Measurements from ENCODE around the gene DCUN1D3.
"Not testable (repeated sequence)": the region's sequence is repeated elsewhere in the genome, so short reads cannot be mapped to it uniquely, and the experiment has no call there.

Gene DCUN1D3

DNA sequence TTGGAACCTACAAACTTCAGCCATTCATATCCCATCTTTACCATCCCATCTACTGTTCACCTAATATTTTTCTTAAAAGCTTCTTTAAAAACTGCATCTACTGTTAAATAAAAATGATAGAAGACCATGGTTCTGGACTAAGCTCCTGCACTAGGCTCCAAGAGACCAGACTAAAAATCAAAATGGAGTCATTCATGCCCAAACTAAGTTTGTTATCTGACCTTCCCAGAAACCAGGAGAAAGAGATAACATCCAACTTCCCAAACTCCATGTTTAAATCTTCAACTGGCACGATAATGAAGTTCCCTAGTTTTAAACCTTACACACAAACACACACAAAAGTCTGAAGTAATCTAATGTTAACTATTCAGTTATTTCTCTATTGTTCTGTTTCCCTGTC is 13.8 kb downstream of the DCUN1D3 start:
- no peak for DNase-seq

DNA sequence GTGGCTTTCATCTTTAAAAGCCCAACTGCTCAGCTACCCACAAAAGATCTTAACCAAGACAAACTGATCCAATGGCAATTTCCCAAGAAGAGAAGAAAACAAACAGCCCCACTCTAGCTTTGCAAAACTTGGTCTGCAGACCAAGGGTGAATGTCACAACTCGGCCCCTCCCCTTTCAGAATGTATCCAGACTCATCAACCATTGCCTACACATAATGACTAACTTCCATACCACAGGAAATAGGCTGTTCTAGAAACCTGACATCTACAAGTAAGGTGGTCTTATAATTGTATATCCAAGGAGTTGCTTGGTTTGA is 16.0 kb downstream of the DCUN1D3 start:
- no peak for DNase-seq

DNA sequence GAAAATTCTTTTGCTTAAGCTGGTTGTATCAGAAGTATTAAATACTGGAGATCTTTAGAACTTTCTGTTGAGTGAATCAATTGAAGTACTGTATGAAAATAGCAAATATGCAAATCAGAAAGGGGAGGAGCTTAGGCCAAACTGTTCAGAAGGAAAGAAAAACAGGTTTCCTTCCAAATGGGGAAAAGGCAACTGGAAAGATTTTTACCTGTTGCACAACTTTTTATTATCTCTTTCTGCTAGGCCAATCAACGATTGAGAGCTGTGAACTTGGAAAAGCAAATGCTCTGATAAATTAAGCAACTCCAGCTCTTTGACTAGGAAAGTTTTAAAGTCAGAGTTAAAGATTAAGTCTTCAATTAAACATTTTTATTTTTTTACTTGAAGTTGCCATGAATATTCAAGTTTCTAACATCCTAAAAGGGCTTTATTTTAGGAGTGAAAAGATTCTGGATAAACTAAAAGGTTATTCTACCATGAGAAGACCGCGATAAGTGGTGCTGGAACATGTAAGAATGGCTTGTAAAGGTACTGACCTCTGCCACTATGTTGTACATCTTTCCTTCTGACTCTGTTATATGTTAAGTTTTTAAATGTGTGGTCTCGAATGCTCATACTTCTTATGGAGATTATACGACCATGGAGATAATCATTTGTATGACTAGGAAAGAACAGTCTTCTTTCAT is 16.5 kb downstream of the DCUN1D3 start:
- no peak for DNase-seq

DNA sequence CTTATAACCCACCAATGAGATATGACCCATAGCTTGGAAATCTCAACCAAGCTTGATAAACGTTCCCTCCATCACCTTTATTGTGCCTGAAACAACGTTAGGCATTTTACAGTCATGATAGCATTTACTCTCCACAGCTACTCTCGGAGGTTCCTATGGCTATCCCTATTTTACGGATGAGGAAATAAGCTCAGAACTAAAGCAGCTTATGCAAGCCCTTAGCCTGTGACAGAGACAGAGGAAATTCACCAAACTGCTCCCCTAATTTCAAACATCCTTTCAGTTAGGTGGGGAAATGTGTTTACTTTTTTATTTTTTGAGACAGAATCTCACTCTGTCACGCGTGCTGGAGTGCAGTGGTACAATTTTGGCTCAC is 18.7 kb downstream of the DCUN1D3 start:
- no peak for DNase-seq

DNA sequence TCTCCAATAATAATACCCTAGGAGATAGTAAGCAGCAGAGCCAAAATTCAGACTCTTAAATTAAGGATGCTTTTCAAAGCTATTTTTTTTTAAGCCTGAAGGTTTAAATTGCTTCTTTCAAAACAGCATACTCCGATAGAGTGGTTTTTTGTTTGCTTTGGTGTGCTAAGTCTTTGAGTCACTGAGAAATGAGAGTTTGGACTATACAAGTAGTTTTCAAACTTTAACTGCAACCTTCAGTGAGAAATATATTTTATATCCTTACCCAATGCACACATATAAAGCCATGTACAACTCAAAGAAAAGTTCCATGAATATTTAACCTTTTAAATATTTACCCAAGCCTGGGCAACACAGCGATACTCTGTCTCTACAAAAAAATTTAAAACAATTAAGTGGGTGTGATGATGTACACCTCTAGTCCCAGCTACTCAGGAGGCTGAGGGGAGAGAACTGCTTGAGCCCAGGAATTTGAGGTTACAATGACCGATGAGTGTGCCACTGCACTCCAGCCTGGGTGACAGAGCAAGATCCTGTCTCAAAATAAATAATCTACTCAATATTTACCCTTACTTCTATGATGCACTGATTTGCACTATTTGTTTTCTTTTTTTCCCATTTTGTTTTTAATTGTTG is 19.2 kb downstream of the DCUN1D3 start:
- DNase-seq, result no peak

DNA sequence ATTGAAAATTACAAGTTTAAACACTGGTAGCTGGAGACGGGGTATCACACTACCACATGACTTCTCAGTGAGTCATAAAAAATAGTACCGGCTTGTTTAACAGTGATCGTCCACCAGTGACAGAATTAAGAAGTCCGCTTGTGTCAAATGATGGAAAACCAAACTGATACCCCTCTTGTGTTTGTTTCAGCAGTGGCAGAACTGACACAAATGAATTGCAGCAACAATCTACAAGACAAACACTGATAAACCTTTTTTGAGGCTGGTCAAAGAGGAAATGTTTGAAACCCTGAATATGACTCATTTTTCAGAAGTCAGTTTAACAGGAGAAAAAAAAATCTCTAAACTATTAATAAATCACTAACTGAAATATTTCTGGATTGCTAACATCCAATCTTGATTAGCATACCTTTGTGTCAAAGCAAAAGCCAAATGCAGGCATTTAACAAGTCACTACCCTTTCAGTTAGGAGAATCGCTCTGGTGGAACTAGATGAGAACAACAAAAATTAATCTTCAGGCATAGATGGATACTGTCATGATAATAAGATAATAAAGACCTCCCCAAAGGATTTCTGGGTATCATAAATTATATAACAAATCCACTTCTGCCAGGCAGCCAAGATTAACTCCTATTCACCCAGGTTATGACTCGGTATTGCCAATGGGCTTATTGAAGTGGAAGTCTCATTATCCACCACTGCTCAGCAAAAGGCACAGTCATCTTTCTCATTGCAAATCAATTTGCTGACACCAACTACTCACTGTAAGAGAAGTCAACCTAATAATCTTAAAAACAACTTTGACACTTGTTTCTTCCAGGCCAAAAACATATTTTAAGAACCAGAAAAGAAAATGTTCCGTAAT is 20.8 kb downstream of the DCUN1D3 start:
- no peak for DNase-seq

DNA sequence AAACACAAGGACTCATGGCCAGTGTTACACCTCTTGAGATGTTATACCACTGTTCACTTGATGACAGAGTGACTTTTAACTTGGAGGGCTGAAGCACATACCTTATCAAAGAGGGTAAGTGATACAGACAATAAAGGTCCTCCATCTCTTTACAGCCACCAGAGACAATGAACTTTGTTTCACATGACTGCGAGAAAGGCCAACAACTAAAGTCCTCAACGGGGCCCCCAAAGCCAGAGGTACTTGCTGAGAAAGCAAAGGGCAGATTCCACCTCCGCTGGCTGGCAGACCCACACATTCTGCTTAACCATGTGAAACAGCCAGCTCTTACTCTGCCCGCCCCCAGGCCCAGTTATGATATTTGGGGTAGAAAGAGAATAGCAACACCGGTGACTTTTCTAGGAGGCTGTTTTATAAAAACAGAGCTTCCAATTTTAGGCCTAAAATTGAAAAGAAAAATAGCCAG is 21.4 kb downstream of the DCUN1D3 start:
- DNase-seq, result no peak

DNA sequence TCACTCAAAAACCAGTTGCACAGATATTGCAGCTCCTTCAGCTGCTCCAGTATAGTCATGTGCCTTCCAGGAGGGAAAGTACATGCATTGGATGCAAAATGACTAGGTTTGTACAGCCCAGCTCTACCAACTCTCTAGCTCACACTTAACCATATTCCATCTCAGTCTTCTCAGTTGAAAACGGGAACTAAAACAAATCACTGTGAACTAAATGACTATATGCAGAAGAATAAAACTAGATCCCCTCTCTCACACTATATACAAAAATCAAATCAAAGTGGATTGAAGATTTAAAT is 24.9 kb downstream of the DCUN1D3 start:
- no peak for DNase-seq

DNA sequence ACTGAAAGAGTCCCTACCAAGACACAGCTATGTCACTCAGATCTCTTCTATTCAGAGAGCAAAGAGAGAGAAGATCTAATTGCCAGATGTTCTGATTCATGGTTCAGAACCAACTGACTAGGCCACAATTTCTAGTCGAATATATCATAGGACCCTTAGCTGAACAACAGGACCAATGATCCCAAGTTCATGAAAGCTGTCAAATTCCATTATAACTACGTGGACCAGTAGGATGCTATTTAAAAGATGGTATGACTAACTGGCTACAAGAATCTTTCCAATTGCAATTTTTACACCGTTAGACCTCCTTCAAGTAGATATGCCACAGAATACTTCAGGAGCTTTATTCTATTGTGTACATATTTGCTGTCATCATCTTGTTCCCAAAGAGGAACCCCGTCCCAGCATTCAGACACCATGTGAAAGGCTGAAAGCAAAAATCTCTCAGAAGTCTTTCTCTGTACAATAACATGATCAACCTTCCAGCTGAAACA is 26.0 kb downstream of the DCUN1D3 start:
- no peak for DNase-seq

DNA sequence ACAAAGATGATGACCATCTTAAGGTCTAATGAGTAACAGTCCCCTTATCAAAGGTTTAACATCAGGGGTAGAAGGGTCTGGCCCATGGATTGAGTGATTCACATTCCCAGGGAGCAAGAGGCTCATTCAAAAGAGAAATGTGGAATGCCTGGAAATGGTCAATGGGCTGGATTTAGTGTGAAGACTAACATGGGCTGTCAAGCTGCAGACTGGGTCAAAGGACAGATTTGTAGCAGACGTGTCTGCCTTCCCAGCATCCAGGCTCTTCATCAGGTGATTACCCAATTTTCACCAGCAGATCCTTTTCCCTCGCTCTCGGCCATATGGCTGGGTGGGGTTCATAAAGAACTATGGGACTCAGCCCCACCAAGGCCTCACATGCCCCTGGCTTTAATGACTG is 26.8 kb downstream of the DCUN1D3 start:
- no peak for DNase-seq

DNA sequence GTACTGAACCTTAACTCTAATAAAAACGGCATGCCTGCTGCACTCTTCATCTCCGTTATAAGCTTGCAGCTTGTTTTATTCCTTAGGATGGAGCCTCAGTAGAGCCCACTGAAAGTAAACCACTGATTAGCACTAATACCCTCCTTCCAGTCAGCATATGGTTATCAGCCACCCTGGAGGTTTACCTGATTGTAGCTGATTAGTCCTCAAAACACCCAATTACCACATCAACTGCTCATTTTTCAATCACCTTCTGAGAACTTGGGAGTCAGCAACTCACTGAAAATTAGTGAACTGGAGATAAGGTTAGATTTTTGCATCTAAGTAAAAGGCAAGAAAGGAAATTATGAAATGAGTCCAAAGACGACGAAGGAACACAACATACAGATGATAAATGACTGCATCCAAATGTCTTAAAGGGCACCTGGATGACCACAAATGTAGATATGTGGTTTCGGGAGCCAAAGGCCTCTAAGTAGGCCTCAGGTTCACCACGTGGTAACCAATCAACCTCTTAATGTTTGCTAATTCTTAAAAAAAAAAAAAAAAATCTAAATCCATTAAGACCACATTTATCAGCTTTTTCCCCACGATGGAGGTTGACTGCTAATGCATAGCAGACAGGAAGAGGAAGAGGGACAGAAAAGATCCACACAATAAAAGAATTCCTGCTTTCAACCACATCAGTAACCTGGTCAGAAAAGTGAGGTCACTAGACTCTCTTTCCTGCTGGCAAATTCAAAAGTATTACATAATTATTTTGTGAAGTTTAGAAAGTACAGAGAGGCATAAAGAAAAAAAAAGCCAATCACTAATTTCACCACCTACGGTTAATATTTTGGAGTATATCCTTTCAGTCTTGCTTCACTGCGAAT is 28.0 kb downstream of the DCUN1D3 start:
- DNase-seq, result no peak

DNA sequence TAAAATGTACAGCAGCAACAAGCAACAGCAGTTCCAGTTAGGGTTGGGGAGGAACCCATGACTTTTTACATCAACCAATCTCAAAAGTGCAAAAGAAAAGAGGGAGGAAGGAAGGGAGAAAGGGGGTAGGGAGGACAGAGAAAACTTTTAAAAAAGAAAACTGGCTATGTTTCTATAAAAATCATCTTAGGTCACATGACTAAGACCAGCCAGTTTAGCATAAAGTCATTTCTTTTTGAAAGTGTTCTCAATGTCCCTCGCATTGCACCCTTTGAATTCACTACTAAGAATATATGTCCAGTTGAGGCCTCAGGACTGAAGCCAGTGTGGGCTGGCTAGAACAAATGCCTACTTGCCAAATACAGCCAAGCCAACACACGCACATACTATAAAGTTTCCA is 28.9 kb downstream of the DCUN1D3 start:
- no peak for DNase-seq

DNA sequence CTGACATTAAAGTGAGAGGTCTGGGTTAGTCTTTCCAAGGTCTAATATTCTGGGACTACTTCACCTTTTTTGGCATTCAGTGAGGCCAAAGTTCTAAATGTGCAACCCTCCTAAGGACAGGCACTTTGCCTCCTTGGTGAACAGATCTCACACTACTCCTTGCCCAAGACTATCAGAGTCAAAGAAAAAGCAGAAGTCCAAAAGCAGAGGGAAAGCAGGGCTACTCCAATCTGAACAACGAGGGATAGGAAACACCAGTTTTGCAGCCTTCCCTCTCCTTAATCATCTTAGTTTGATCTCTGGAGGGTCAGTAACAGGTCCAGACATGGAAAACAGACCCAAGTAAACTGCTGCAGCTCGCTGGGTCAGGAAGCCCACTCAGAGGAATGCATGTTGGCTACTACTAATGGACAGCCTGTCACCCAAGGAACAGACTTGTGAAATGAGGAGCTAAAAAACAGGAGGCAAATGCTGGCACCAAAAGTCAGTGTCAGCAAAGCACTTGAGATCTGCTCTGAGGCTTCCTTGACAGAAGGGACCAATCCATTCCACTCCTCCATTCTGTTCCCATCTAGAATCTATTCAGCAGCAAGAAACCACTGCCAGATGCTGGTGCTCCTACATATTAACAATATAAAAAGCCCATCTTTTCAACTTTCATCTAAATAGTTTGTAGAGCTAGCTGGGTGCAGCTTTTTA is 29.9 kb downstream of the DCUN1D3 start:
- DNase-seq, result no peak

DNA sequence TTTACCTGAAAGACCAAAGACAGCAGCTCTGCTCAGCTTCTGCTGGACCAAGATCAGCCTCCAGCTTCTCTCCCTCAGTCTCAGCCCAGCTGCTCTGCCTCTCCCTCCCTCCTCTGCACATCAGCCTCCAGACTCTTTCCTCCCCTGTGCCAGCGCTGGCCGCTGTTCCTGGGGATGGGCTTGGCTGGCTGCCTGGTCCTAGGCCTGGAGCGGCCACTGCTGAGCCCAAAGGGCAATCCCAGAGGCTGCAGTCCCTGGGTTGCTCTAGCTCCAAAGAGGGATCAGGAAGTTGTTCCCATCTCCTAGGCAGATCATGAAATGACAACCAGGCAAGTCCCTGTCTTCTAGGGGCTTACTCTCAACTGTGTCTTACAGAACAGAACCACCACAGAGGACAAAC is 31.3 kb downstream of the DCUN1D3 start:
- DNase-seq, result no peak

DNA sequence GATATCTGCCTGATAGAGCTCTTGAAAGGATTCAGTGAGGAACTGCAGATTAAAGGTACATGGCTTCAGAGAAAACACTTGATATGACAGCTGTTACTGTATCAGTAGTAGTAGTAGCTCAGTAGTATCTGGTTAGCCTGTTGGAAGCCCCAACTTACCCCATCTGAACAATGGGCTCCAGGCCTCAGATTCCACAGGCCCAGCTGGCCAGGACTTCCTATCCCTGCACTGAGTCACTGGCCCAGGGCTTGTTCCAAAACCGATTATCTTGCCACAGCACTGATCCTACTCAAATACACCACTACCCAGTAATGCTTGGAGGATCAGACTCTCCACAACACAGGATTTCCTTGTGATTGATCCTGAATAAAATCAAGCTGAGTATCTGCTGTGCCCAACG is 32.6 kb downstream of the DCUN1D3 start:
- DNase-seq, result no peak

DNA sequence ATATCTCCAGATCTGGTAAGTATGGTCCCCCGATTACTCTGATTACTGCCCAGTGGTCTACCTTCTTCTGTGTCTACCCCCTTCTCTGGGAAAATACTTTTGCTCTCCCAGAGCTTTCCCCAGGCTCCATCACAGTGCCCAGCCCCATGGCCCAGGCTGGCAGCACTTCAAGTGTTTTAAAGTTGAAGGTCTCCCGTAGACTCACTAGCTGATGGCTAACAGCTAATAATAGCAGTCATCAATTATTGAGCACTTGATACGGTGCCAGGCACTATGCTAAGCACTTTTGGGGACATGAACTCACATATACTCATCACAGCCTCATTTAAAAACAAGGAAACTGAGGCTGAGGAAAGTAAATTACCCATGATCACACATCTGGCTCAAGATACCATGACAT is 33.4 kb downstream of the DCUN1D3 start:
- DNase-seq, result no peak

DNA sequence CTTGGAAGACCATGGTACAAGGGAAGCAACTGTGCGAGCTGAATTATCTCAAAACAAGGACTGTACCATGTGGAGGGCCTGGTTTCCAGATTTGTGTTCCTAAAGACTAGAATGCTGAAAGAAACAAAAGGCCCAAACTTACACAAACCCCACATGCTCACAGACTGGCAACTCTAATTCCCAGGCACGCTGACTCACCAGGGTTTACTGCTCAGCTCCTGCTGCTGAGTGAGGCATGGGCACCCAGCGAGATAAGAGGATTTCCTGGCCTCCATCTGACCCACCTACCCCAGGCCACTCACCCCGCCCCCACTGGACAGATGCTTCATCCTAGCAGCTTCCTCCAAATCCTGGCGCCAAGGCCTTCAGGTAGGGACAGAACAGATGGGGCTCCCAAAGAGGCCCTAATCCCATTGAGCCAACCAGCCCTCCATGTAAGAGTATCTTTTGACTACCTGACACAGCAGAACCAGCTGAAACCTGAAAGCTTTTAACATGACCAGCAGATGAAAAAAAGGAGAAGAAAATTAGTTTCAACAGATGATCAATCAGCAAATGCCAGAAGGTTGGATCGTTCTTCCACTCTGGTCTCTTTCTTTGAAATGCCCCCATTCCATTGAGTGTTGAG is 33.9 kb downstream of the DCUN1D3 start:
- no peak for DNase-seq

DNA sequence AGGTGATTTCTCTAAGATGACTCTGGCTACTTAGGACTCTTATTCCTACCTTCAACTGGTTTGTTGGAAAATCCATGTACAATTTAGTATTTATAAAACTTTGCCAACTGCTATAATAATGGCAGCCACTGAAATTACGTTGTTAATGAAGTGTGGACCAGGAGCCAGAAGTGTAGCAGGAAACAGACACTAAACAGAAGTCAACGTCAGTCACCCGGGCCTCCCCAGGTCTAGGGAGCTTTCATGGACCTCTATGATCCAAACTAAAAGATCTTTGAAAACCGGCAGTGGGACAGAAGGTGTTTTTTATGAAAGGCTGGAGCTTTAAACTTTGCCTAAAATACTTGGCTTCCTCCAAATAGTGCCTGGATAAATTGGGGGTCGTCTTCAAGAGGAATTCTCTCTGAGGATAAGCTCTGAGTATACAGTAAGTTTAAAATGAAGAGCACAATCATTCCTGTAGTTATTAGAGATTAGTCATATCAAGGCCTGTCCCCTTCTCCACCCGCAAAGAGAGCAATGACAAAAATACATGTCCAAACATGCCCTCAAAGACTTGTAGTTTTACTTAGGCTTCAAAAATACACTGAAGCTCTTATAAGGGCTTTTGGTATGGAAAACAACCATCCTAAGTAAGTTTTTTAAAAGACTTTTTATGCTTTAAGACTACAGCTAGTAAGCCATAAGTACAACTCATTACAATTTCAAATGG is 34.6 kb downstream of the DCUN1D3 start:
- DNase-seq, result no peak

DNA sequence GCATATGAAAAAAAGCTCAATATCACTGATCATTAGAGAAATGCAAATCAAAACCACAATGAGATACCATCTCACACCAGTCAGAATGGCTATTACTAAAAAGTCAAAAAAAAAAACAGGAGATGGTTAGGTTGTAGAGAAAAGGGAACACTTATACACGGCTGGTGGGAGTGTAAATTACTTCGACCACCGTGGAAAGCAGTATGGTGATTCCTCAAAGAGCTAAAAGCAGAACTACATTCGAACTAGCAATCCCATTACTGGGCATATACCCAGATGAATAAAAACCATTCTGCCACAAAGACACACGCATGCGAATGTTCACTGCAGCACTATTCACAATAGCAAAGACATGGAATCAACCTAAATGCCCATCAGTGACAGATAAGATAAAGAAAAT is 35.8 kb downstream of the DCUN1D3 start:
- DNase-seq, result not testable (repeated sequence)

DNA sequence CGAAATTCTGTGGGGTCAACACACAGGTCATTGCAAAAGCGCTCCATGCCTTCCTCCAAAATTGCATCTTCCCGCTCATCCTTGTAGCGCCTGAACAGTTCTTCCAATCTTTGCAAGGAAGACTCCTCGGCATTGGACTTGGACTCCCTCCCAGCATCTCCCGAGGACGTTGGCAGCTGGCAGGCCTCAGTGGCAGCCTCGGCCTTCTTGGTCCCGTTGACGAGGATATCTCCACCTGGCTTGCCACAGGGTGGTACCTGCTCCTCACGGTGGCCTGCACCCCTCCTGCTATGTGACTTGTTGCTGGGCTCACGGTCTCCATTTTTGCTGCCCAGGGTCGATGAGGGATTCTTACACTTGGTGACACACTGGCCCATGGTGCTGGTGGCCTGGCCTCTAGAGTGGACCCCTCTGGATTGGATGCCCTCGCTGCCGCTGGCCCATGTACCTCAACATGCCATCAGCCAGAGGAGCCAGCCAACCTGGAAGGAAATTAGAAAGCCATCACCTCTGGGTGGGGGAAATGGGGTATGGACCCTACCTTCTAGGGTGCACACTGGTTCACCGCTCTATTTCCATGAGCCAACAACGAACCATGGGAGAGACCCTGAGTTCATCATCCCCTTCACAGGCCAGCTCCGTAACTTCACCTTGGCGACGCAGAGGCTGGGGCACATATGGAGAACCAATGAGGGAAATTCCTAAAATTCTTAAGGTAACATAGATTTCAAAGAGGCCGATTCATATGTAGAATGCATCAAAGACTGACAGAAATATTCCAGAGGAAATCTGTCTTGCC is 37.8 kb downstream of the DCUN1D3 start:
- no peak for DNase-seq

All from CD4-positive, alpha-beta T cell treated with Interleukin-4 for 1 hour (primary cell).